HCT116 (cell line): Measurements from ENCODE around the gene CHST3. TPM values are rescaled to one million over a fixed set of nuclear protein-coding genes. Genes with fewer than 3 reads are reported as not detected.

Source experiments
- ATAC-seq: fragments of 200-7000 bp; cut with Tn5 transposase; 2 replicates; pipeline ENCODE4 v1.9.1; 2020; ENCODE audit warnings: mild to moderate bottlenecking, moderate library complexity
- BruUV-seq: library from RNA; stranded (reverse); fragments of 400-500 nt; replicated peaks from 2 replicates; lab custom pipeline; 2021; lab: Mats Ljungman, UMichigan
- CTCF ChIA-PET: fragments of 300-600 bp; sonication (Branson Sonifier 250); formaldehyde crosslinking; loops from one replicate; lab custom pipeline; 2021; ENCODE audit warnings: antibody characterized with exemption; lab: Charles Lee
- POLR2A ChIA-PET: fragments of 300-600, 350-600 bp; sonication (Branson Sonifier 250); formaldehyde crosslinking; loops from one replicate; lab custom pipeline; 2021; ENCODE audit warnings: antibody characterized with exemption; lab: Charles Lee
- RAD21 ChIA-PET, 2 experiments: fragments of 300-600 bp; sonication (Branson Sonifier 250); formaldehyde crosslinking; loops; one replicate each; lab custom pipeline; 2023; ENCODE audit warnings: low total read pairs in 2 of 2; ENCODE audit not compliant: uncharacterized antibody in 2 of 2, unreplicated experiment in 2 of 2, low non-redundant PET in 1 of 2; lab: Charles Lee
- DNase-seq: peaks from one replicate; pipeline ENCODE4 v3.0.0-alpha.2; 2010; ENCODE audit warnings: low read depth, low spot score
- H2AFZ ChIP-seq: fragments of 200-600 bp; shearing (Covaris generic), sonication (generic); 2 replicates; pipeline ENCODE4 v1.6.1; 2017; ENCODE audit warnings: low read depth, mixed run types, mixed read lengths, antibody characterized with exemption, low read length; ENCODE audit not compliant: poor library complexity, severe bottlenecking
- H3K27ac ChIP-seq: 2 replicates; pipeline ENCODE4 v1.5.1; 2012; ENCODE audit warnings: low read depth, low read length
- H3K27me3 ChIP-seq: fragments of 200-600 bp; sonication (generic); 2 replicates; pipeline ENCODE4 v1.6.1; 2016; ENCODE audit warnings: mixed run types, low read length, mixed read lengths; ENCODE audit not compliant: insufficient read depth
- H3K36me3 ChIP-seq, 2 experiments: fragments of 200-500 bp in 1 of 2; fragments of 200-600 bp in 1 of 2; sonication (Bioruptor generic) in 1 of 2; sonication (generic) in 1 of 2; 2 replicates each; pipeline versions ENCODE4 v1.5.1 to v1.6.1; 2014 to 2016; ENCODE audit warnings: low read length in 2 of 2, inconsistent platforms in 1 of 2, mixed read lengths in 1 of 2, mixed run types in 1 of 2; ENCODE audit not compliant: insufficient read depth in 2 of 2, control insufficient read depth in 1 of 2
- H3K4me1 ChIP-seq, 2 experiments: fragments of 200-600 bp in 1 of 2; sonication (generic) in 1 of 2; 2 replicates each; pipeline versions ENCODE4 v1.5.1 to v1.6.1; 2012 to 2017; ENCODE audit warnings: low read length in 2 of 2, inconsistent platforms in 1 of 2, mild to moderate bottlenecking in 1 of 2, mixed read lengths in 1 of 2, mixed run types in 1 of 2, moderate library complexity in 1 of 2; ENCODE audit not compliant: insufficient read depth in 2 of 2, control insufficient read depth in 1 of 2
- H3K4me2 ChIP-seq: fragments of 200-600 bp; sonication (generic); 2 replicates; pipeline ENCODE4 v1.6.1; 2017; ENCODE audit warnings: mixed run types, low read length, mixed read lengths
- H3K4me3 ChIP-seq, 2 experiments: fragments of 200-600 bp in 1 of 2; sonication (generic) in 1 of 2; replicated peaks in 1 of 2; 2 replicates each; pipeline ENCODE4 v1.5.1; 2011 to 2016; ENCODE audit warnings: low read length in 2 of 2, control low read depth in 1 of 2, low read depth in 1 of 2, mild to moderate bottlenecking in 1 of 2, mixed read lengths in 1 of 2, mixed run types in 1 of 2
- H3K79me2 ChIP-seq: fragments of 200-600 bp; sonication (generic); 2 replicates; pipeline ENCODE4 v1.6.1; 2017; ENCODE audit warnings: mild to moderate bottlenecking, mixed run types, low read length, moderate library complexity, mixed read lengths; ENCODE audit not compliant: insufficient read depth
- H3K9ac ChIP-seq: fragments of 200-600 bp; sonication (generic); 2 replicates; pipeline ENCODE4 v1.6.1; 2016; ENCODE audit warnings: low read length, mixed read lengths
- H3K9me2 ChIP-seq: fragments of 200-600 bp; sonication (generic), shearing (Covaris generic); 2 replicates; pipeline ENCODE4 v1.6.1; 2017; ENCODE audit warnings: mixed run types, mild to moderate bottlenecking, moderate library complexity; ENCODE audit not compliant: insufficient read depth
- H3K9me3 ChIP-seq, 2 experiments: fragments of 200-500 bp in 1 of 2; fragments of 200-600 bp in 1 of 2; sonication (Bioruptor generic) in 1 of 2; sonication (generic) in 1 of 2; 2 replicates each; pipeline ENCODE4 v1.6.1; 2014 to 2017; ENCODE audit warnings: low read length in 2 of 2, mixed read lengths in 2 of 2, inconsistent platforms in 1 of 2, low read depth in 1 of 2, mild to moderate bottlenecking in 1 of 2, mixed run types in 1 of 2, moderate library complexity in 1 of 2; ENCODE audit not compliant: control insufficient read depth in 1 of 2, insufficient read depth in 1 of 2
- H4K20me1 ChIP-seq: fragments of 200-600 bp; sonication (generic), shearing (Covaris generic); 2 replicates; pipeline ENCODE4 v1.6.1; 2017; ENCODE audit warnings: mixed run types, mild to moderate bottlenecking, moderate library complexity; ENCODE audit not compliant: insufficient read depth
- ATF3 ChIP-seq: IDR thresholded peaks from 2 replicates; pipeline ENCODE4 v1.6.1; 2012
- CTCF ChIP-seq, 3 experiments: fragments of 200-600 bp in 1 of 3; sonication (generic) in 1 of 3; IDR thresholded peaks in 2 of 3; conservative IDR thresholded peaks in 1 of 3; 2 replicates each; pipeline ENCODE4 v1.5.1; 2012 to 2017; ENCODE audit warnings: low read depth in 2 of 3, low read length in 2 of 3, antibody characterized with exemption in 1 of 3, borderline replicate concordance in 1 of 3, control low read depth in 1 of 3, mild to moderate bottlenecking in 1 of 3, mixed read lengths in 1 of 3, mixed run types in 1 of 3, moderate library complexity in 1 of 3; ENCODE audit not compliant: insufficient read depth in 1 of 3
- EGR1 ChIP-seq: IDR thresholded peaks from 2 replicates; pipeline ENCODE4 v1.6.1; 2012; ENCODE audit warnings: low read depth
- EZH2 ChIP-seq: fragments of 200-600 bp; sonication (generic); IDR thresholded peaks from 2 replicates; pipeline ENCODE4 v1.6.1; 2017; ENCODE audit warnings: antibody characterized with exemption, mixed run types
- EZH2phosphoT487 ChIP-seq: fragments of 200-600 bp; IDR thresholded peaks from 2 replicates; pipeline ENCODE4 v1.6.1; 2018; ENCODE audit warnings: antibody characterized with exemption, borderline replicate concordance
- MAX ChIP-seq: IDR thresholded peaks from 2 replicates; pipeline ENCODE4 v1.6.1; 2012
- POLR2A ChIP-seq: IDR thresholded peaks from 2 replicates; pipeline ENCODE4 v1.7.0; 2011; ENCODE audit warnings: borderline replicate concordance; ENCODE audit not compliant: insufficient read depth, insufficient read length; ENCODE audit errors: extremely low read depth
- POLR2AphosphoS5 ChIP-seq: IDR thresholded peaks from 2 replicates; pipeline ENCODE4 v1.6.1; 2011; ENCODE audit warnings: mild to moderate bottlenecking, low read depth, low read length, moderate library complexity
- RAD21 ChIP-seq: IDR thresholded peaks from 2 replicates; pipeline ENCODE4 v1.6.1; 2012; ENCODE audit warnings: low read depth, mild to moderate bottlenecking
- SP1 ChIP-seq: IDR thresholded peaks from 2 replicates; pipeline ENCODE4 v1.6.1; 2012; ENCODE audit warnings: low read depth
- TCF7L2 ChIP-seq: IDR thresholded peaks from 2 replicates; pipeline ENCODE4 v1.7.0; 2011; ENCODE audit warnings: borderline replicate concordance, inconsistent platforms; ENCODE audit not compliant: insufficient read depth, insufficient read length; ENCODE audit errors: extremely low read depth
- YY1 ChIP-seq: IDR thresholded peaks from 2 replicates; pipeline ENCODE4 v1.6.1; 2011; ENCODE audit warnings: low read length, low read depth, moderate library complexity, mild to moderate bottlenecking; ENCODE audit not compliant: insufficient replicate concordance; ENCODE audit errors: extremely low read depth
- ZFX ChIP-seq: fragments of 450-650 bp; IDR thresholded peaks from 2 replicates; pipeline ENCODE4 v1.6.1; 2017
- intact Hi-C: fragments of 100-400 bp; cut with micrococcal nuclease; formaldehyde crosslinking; loops from 2 replicates; pipeline ENCODE4 v1.10.0; 2022
- total RNA-seq: library from RNA; stranded (reverse); gene quantifications from one replicate; pipeline ENCODE4 v1.2.1, GENCODE V29; 2021; ENCODE audit not compliant: unreplicated experiment

CHST3 gene
- total RNA-seq, 1 experiment from 2014 or later: 10.6 TPM

GRCh38 chr10:71969929-71970328 lies 5.7 kb downstream of the CHST3 start:
- ChIA-PET POLR2A (no interaction called here), CTCF (interaction anchor here (1.1 kb wide), 1 partner anchor 54 kb away, joined by 4 read pairs; no protein-coding TSS in a partner anchor), RAD21 (no interaction called here)
- H2AFZ ChIP-seq: no peak overlapping the region
- no peak for ATAC-seq
- no peaks in the 10 kb centered on the region for H3K36me3 ChIP-seq
- H3K4me2 ChIP-seq: no peak overlapping the region
- H3K9me3 ChIP-seq: no peaks in the 10 kb centered on the region
- intact Hi-C loops: no loop called here
- no peak for TF ChIP-seq ATF3
- TF ChIP-seq EZH2: no peak
- no peak for TF ChIP-seq TCF7L2
- no peak for TF ChIP-seq YY1
- TF ChIP-seq MAX: no peak
- no peak for TF ChIP-seq RAD21
- no peak for TF ChIP-seq EGR1
- TF ChIP-seq CTCF (IDR thresholded peaks at IDR 0.05 in 2 of 3, conservative IDR thresholded peaks at IDR 0.05 in 1 of 3; ENCODE audit: borderline replicate concordance in 1 of 3, insufficient read depth in 1 of 3, low read depth in 2 of 3, low read length in 2 of 3): no peak
- no peak for TF ChIP-seq ZFX
- no peak for TF ChIP-seq POLR2AphosphoS5
- TF ChIP-seq POLR2A: no peak
- no peak for TF ChIP-seq EZH2phosphoT487
- TF ChIP-seq SP1: no peak
- no peaks in the 10 kb centered on the region for H3K27me3 ChIP-seq
- BruUV-seq: no TSS peak
- no peak for DNase-seq
- H3K79me2 ChIP-seq: peaks cover 98% of the 10 kb centered on the region
- no peaks in the 10 kb centered on the region for H3K9me2 ChIP-seq
- no peak overlapping the region for H3K4me3 ChIP-seq
- no peak overlapping the region for H3K27ac ChIP-seq
- H3K4me1 ChIP-seq: peaks cover 47 to 77% of the 10 kb centered on the region in 2 experiments
- H3K9ac ChIP-seq: no peak overlapping the region
- no peaks in the 10 kb centered on the region for H4K20me1 ChIP-seq
